ENCODE measurements around the gene NKAIN2.

NKAIN2 gene

GRCh38 chr6:124522335-124522734 is 718.7 kb downstream of the NKAIN2 start:
- H3K4me3 ChIP-seq (ENCODE audit: low read length): no peak overlapping the region
- no peak for DNase-seq (ENCODE audit: low read depth)
- TF ChIP-seq, protein P1, sequence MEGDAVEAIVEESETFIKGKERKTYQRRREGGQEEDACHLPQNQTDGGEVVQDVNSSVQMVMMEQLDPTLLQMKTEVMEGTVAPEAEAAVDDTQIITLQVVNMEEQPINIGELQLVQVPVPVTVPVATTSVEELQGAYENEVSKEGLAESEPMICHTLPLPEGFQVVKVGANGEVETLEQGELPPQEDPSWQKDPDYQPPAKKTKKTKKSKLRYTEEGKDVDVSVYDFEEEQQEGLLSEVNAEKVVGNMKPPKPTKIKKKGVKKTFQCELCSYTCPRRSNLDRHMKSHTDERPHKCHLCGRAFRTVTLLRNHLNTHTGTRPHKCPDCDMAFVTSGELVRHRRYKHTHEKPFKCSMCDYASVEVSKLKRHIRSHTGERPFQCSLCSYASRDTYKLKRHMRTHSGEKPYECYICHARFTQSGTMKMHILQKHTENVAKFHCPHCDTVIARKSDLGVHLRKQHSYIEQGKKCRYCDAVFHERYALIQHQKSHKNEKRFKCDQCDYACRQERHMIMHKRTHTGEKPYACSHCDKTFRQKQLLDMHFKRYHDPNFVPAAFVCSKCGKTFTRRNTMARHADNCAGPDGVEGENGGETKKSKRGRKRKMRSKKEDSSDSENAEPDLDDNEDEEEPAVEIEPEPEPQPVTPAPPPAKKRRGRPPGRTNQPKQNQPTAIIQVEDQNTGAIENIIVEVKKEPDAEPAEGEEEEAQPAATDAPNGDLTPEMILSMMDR (conservative IDR thresholded peaks at IDR 0.05; ENCODE audit: low read length): no peak

DNA sequence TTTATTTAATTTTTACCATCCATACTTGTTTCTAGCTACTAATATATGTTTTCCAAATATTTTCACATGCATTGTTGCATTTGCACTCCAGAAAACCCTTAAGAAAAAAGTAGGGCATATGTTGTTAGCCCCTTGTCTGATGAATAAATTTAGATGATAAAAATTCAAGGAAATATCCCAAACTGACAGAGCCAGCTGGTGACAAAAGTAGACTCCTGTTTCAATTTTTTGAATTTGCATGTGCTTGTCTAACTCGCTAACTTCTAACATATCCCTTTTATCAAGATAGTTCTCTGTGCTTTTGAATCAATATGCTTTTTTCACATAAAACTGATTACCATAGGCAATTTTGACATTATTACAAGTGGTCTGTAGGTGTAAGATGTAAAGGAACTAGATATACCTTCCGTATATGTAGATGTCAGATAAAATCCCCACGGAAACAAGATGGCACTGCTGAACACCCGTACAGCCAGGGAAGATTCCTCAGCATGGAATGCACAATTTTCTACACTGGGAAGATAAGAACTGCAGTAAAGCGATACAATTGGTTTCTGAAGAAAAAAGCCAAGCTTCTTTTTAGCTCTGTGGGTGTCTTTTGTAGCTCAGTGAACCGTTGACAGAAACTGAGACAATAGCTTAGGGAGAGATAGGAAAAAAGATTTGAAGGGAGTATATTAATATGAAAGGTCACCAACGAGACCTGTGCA is 721.0 kb downstream of the NKAIN2 start:
- H3K4me3 ChIP-seq (ENCODE audit: low read length): no peak overlapping the region
- DNase-seq (ENCODE audit: low read depth): no peak
- TF ChIP-seq, protein P1 (conservative IDR thresholded peaks at IDR 0.05; ENCODE audit: low read length): no peak

DNA sequence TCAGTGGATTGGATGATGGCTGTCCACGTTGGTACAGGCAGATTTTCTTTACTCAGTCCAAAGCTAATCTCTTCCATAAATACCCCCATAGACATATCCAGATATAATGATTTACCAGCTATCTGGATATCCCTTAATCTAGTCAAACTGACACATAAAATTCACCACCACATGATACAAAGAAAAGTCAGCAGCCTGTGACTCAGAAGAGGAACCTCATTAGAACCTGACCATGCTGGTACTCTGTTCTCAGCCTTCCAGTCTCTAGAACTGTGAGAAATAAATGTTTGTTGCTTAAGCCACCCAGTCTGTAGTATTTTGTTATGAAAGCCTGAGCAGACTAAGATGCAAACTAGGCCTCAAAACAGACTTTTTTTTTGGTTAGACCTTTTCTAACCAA is 727.3 kb downstream of the NKAIN2 start:
- no peak overlapping the region for H3K4me3 ChIP-seq (ENCODE audit: low read length)
- TF ChIP-seq, protein P1 (conservative IDR thresholded peaks at IDR 0.05; ENCODE audit: low read length): no peak
- DNase-seq (ENCODE audit: low read depth): no peak

- H3K4me3 ChIP-seq (ENCODE audit: low read length): no peak overlapping the region
- TF ChIP-seq, protein P1 (conservative IDR thresholded peaks at IDR 0.05; ENCODE audit: low read length): no peak
- no peak for DNase-seq (ENCODE audit: low read depth)
Measured at GRCh38 chr6:124535299-124535698, 731.6 kb downstream of the NKAIN2 start.

DNA sequence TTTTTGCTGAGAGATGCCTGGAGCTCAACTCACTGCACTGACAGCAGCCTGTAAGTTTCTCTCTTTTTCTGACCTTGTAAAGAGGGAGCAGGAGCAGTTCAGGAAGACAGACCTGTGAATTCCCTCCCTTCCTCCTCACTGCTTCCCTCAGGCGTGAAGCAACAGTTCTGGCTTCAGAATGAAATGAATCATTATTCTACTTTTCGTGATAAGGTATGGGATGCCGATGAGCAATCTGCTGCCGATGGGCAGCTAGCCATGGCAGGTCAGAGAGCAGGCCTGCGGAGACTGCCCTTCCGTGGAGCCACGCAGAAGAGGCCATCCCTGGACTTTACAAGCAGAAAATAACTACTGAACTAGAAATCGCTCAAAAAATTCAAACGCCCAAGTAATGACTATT is 732.1 kb downstream of the NKAIN2 start:
- H3K4me3 ChIP-seq (ENCODE audit: low read length): no peak overlapping the region
- no peak for DNase-seq (ENCODE audit: low read depth)
- TF ChIP-seq, protein P1 (conservative IDR thresholded peaks at IDR 0.05; ENCODE audit: low read length): no peak

GRCh38 chr6:124536157-124536841 is 732.6 kb downstream of the NKAIN2 start:
- TF ChIP-seq, protein P1 (conservative IDR thresholded peaks at IDR 0.05; ENCODE audit: low read length): no peak
- no peak overlapping the region for H3K4me3 ChIP-seq (ENCODE audit: low read length)
- no peak for DNase-seq (ENCODE audit: low read depth)

GRCh38 chr6:124536842-124537191 is 733.2 kb downstream of the NKAIN2 start:
- DNase-seq (ENCODE audit: low read depth): no peak
- TF ChIP-seq, protein P1 (conservative IDR thresholded peaks at IDR 0.05; ENCODE audit: low read length): no peak

More at GRCh38 chr6:124536842-124537191, 733.2 kb downstream of the NKAIN2 start:
- H3K4me3 ChIP-seq (ENCODE audit: low read length): no peak overlapping the region

Measured in AG10803 (cell line).